ENCODE measurements around the gene TIMM23. TPM values are rescaled to one million over a fixed set of nuclear protein-coding genes. Genes with fewer than 3 reads are reported as not detected.
"Not testable (repeated sequence)": the region's sequence is repeated elsewhere in the genome, so short reads cannot be mapped to it uniquely, and the experiment has no call there.

TIMM23 gene
- total RNA-seq, 1 experiment from 2014 or later, result 85.2 TPM

DNA sequence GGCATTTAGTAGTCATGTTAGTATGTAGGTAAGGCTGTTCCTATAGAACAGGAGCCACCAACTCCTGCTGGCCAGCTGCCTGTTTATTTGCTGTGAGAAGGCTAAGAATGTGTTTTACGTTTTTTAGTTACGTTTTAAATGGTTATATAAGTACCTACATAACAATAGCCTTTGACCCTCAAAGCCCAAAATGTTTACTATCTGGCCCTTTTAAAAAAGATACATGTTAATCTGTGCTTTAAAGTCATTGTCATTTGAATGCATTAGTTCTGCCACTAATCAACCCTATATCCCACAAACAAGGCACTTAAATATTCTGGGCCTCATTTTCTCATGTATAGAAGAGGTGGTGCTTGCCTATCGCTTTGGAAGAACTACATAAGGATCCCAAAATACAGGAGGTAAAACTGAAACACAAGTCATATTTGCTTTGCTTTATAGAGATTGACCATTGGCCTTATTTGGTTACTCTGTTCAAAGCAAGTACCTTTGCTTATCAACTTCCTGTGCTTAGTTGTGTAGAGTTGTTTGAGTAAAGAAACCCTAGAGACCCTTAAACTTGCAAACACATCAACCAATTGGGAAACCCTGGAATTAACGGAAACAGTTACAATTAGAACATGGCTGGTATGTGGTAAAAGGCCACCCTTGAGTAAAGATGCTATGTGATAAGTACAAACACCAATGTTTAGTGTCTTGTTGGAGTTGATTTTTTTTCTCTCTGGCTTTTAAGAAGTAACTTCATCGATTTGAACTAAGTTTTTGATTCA lies 25.9 kb downstream of the TIMM23 start:
- ChIA-PET POLR2A (interaction anchor here (1.0 kb wide), 1 partner anchor 9 kb away, joined by 5 read pairs; no protein-coding TSS in a partner anchor), CTCF (interaction anchor here (0.5 kb wide), 2 partner anchors 28 to 1069 kb away, joined by 3 read pairs; no protein-coding TSS in a partner anchor)
- no peak for DNase-seq (ENCODE audit: unreplicated experiment)
- TF ChIP-seq, protein P1, sequence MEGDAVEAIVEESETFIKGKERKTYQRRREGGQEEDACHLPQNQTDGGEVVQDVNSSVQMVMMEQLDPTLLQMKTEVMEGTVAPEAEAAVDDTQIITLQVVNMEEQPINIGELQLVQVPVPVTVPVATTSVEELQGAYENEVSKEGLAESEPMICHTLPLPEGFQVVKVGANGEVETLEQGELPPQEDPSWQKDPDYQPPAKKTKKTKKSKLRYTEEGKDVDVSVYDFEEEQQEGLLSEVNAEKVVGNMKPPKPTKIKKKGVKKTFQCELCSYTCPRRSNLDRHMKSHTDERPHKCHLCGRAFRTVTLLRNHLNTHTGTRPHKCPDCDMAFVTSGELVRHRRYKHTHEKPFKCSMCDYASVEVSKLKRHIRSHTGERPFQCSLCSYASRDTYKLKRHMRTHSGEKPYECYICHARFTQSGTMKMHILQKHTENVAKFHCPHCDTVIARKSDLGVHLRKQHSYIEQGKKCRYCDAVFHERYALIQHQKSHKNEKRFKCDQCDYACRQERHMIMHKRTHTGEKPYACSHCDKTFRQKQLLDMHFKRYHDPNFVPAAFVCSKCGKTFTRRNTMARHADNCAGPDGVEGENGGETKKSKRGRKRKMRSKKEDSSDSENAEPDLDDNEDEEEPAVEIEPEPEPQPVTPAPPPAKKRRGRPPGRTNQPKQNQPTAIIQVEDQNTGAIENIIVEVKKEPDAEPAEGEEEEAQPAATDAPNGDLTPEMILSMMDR (IDR thresholded peaks at IDR 0.05; ENCODE audit: unreplicated experiment), result no peak
- intact Hi-C loops (cut with micrococcal nuclease), result no loop called here
- H3K9me3 Mint-ChIP-seq (ENCODE audit: unreplicated experiment), result no peaks in the 10 kb centered on the region
- no peaks in the 10 kb centered on the region for H3K27me3 Mint-ChIP-seq (ENCODE audit: insufficient read depth, unreplicated experiment)
- H3K4me3 Mint-ChIP-seq (ENCODE audit: unreplicated experiment), result no peak overlapping the region
- peaks cover 80% of the 10 kb centered on the region for H3K36me3 Mint-ChIP-seq (ENCODE audit: insufficient read depth, unreplicated experiment)
- BruUV-seq (replicated peaks), result no TSS peak
- H3K4me1 Mint-ChIP-seq (ENCODE audit: insufficient read depth, unreplicated experiment), result peaks cover 5% of the 10 kb centered on the region
- no peak overlapping the region for H3K27ac Mint-ChIP-seq (ENCODE audit: low read depth, unreplicated experiment)

DNA sequence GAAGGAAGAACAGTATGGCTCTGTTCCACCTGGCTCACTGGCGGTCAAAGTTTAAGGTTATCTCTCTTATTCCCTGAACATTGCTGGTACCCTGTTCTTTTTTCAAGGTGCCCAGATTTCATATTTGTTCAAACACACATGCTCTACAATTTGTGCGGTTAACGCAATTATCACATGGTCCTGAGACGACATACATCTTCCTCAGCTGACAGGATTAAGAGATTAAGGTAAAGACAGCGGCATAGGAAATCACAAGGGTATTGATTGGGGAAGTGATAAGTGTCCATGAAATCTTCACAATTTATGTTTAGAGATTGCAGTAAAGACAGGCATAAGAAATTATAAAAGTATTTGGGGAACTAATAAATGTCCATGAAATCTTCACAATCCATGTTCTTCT lies 27.7 kb downstream of the TIMM23 start:
- BruUV-seq (replicated peaks); H3K4me3 Mint-ChIP-seq (ENCODE audit: unreplicated experiment); H3K9me3 Mint-ChIP-seq (ENCODE audit: unreplicated experiment); DNase-seq (ENCODE audit: unreplicated experiment); intact Hi-C loops (cut with micrococcal nuclease); H3K4me1 Mint-ChIP-seq (ENCODE audit: insufficient read depth, unreplicated experiment); H3K27ac Mint-ChIP-seq (ENCODE audit: low read depth, unreplicated experiment); CTCF ChIA-PET; H3K27me3 Mint-ChIP-seq (ENCODE audit: insufficient read depth, unreplicated experiment); POLR2A ChIA-PET: not testable (repeated sequence)
- H3K36me3 Mint-ChIP-seq (ENCODE audit: insufficient read depth, unreplicated experiment), result peaks cover 88% of the 10 kb centered on the region

DNA sequence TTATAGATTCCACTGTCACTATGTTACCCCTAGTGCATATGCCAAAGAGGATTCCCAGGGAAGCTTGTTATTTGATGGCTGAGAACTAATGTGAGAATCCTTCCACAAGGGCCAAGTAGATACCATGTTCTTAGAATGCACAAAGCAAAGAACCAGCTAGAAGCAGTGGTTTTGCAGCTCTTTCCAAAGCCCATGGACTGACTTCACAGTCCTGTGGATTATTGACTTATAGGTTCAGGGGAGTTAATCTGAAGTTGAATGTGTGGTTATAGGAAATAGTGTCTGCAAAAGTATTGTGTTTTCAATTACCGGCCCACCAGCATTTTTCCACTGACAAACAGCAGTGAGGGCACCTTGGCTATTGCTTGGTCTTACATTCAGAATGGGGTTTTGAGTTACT lies 28.2 kb downstream of the TIMM23 start:
- Mint-ChIP-seq H3K36me3 (ENCODE audit: insufficient read depth, unreplicated experiment) (peaks cover 94% of the 10 kb centered on the region), H3K4me3 (ENCODE audit: unreplicated experiment) (no peak overlapping the region), H3K9me3 (ENCODE audit: unreplicated experiment) (no peaks in the 10 kb centered on the region), H3K27ac (ENCODE audit: low read depth, unreplicated experiment) (no peak overlapping the region), H3K4me1 (ENCODE audit: insufficient read depth, unreplicated experiment) (no peaks in the 10 kb centered on the region), H3K27me3 (ENCODE audit: insufficient read depth, unreplicated experiment) (no peaks in the 10 kb centered on the region)
- ChIA-PET POLR2A (no interaction called here), CTCF (interaction anchor here (1.6 kb wide), 1 partner anchor 28 kb away, joined by 8 read pairs; no protein-coding TSS in a partner anchor)
- no peak for DNase-seq (ENCODE audit: unreplicated experiment)
- TF ChIP-seq, protein P1 (IDR thresholded peaks at IDR 0.05; ENCODE audit: unreplicated experiment), result no peak
- BruUV-seq (replicated peaks), result no TSS peak
- intact Hi-C loops (cut with micrococcal nuclease), result no loop called here

DNA sequence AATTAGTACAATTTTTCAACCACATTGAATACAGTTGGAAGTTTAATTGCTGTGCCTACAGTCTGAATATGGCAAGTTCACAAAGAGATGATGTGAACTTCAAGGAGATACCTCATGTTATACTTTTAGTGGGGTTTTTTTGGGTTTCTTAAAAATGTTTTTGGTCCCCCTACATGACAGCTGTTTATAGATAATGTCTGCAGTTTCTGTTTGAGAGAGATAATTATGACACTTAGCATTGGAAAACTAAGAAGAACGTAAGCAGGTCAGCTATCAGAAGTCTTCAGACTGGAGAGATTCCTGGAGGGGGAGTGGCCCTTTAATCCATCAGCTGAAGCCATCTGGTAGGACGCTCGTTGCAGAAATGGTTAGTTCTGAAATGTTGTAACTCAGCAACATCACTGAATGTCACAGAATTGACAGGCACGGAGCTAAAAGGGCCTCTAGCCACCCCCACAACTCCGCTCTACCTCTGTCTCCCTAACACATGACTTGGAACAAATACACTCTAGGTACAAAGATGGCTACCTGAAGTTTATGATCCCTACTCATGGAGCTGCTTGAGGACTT lies 29.0 kb downstream of the TIMM23 start:
- no peak overlapping the region for H3K4me3 Mint-ChIP-seq (ENCODE audit: unreplicated experiment)
- peaks cover 3% of the 10 kb centered on the region for H3K4me1 Mint-ChIP-seq (ENCODE audit: insufficient read depth, unreplicated experiment)
- no peak for DNase-seq (ENCODE audit: unreplicated experiment)
- no peaks in the 10 kb centered on the region for H3K27me3 Mint-ChIP-seq (ENCODE audit: insufficient read depth, unreplicated experiment)
- no peak overlapping the region for H3K27ac Mint-ChIP-seq (ENCODE audit: low read depth, unreplicated experiment)
- peaks cover 97% of the 10 kb centered on the region for H3K36me3 Mint-ChIP-seq (ENCODE audit: insufficient read depth, unreplicated experiment)
- TF ChIP-seq, protein P1 (IDR thresholded peaks at IDR 0.05; ENCODE audit: unreplicated experiment), result no peak
- intact Hi-C loops (cut with micrococcal nuclease), result no loop called here
- ChIA-PET POLR2A (interaction anchor here (1.0 to 1.7 kb wide), 3 partner anchors 9 to 22 kb away, joined by 4 read pairs; no protein-coding TSS in a partner anchor), CTCF (interaction anchor here (1.6 kb wide), 1 partner anchor 27 kb away, joined by 8 read pairs; no protein-coding TSS in a partner anchor)
- no TSS peak for BruUV-seq (replicated peaks)
- H3K9me3 Mint-ChIP-seq (ENCODE audit: unreplicated experiment), result no peaks in the 10 kb centered on the region

DNA sequence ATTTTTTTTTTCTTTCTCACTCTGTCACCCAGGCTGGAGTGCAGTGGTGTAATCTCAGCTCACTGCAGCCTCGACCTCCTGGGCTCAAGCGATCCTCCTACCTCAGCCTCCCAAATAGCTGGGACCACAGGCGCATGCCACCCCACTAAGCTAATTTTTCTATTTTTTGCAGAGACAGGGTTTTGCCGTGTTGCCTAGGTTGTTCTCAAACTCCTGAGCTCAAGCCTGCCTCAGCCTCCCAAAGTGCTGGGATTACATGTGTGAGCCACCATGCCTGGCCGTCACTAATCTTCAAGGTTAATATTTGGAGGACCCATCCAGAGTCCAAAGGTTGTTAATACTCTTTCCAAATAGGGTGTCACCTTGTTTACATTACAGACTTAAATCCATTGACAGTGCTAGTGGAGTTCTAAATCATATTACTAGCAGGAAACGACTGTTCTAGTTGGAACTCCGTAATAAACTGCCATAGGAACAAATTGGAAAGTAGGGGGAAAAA lies 29.9 kb downstream of the TIMM23 start:
- H3K27ac Mint-ChIP-seq (ENCODE audit: low read depth, unreplicated experiment); H3K4me1 Mint-ChIP-seq (ENCODE audit: insufficient read depth, unreplicated experiment); intact Hi-C loops (cut with micrococcal nuclease); DNase-seq (ENCODE audit: unreplicated experiment); H3K4me3 Mint-ChIP-seq (ENCODE audit: unreplicated experiment); BruUV-seq (replicated peaks); H3K9me3 Mint-ChIP-seq (ENCODE audit: unreplicated experiment); H3K27me3 Mint-ChIP-seq (ENCODE audit: insufficient read depth, unreplicated experiment): not testable (repeated sequence)
- ChIA-PET POLR2A (interaction anchor here (1.0 to 1.7 kb wide), 3 partner anchors 8 to 21 kb away, joined by 4 read pairs; no protein-coding TSS in a partner anchor), CTCF (interaction anchor here (1.6 kb wide), 1 partner anchor 26 kb away, joined by 8 read pairs; no protein-coding TSS in a partner anchor)
- H3K36me3 Mint-ChIP-seq (ENCODE audit: insufficient read depth, unreplicated experiment), result peaks cover 97% of the 10 kb centered on the region
